Neuronal stem cell (in vitro differentiated cells): ENCODE data around the gene FEM1B.
A peak's percentile ranks its signal among the peaks of the same experiment; 100 is the strongest.

Experiments
- DNase-seq: peaks from one replicate; pipeline ENCODE4 v3.0.0-alpha.2; 2013; ENCODE audit warnings: low spot score
- H2AFZ ChIP-seq: one replicate; pipeline ENCODE4 v1.6.1; 2013; ENCODE audit warnings: mild to moderate bottlenecking, low read length, inconsistent platforms
- H2AK5ac ChIP-seq: 2 replicates; pipeline ENCODE4 v1.6.1; 2013; ENCODE audit warnings: low read depth, mild to moderate bottlenecking, inconsistent platforms, low read length, moderate library complexity, mixed read lengths
- H2BK120ac ChIP-seq: 2 replicates; pipeline ENCODE4 v1.6.1; 2013; ENCODE audit warnings: low read depth, mild to moderate bottlenecking, inconsistent platforms, low read length, moderate library complexity, mixed read lengths
- H2BK12ac ChIP-seq: one replicate; pipeline ENCODE4 v1.6.1; 2013; ENCODE audit warnings: low read length, inconsistent platforms
- H2BK15ac ChIP-seq: 2 replicates; pipeline ENCODE4 v1.6.1; 2013; ENCODE audit warnings: mild to moderate bottlenecking, low read length, inconsistent platforms, mixed read lengths
- H2BK5ac ChIP-seq: one replicate; pipeline ENCODE4 v1.6.1; 2013; ENCODE audit warnings: inconsistent platforms, mild to moderate bottlenecking, low read length, moderate library complexity
- H3K14ac ChIP-seq: one replicate; pipeline ENCODE4 v1.6.1; 2013; ENCODE audit warnings: low read length, inconsistent platforms
- H3K18ac ChIP-seq: 2 replicates; pipeline ENCODE4 v1.6.1; 2013; ENCODE audit warnings: low read length, inconsistent platforms
- H3K23ac ChIP-seq: 2 replicates; pipeline ENCODE4 v1.6.1; 2013; ENCODE audit warnings: low read depth, mild to moderate bottlenecking, mixed read lengths, low read length, inconsistent platforms; ENCODE audit not compliant: poor library complexity
- H3K27ac ChIP-seq: replicated peaks from 3 replicates; pipeline ENCODE4 v1.5.1; 2013; ENCODE audit warnings: low read length, inconsistent platforms
- H3K27me3 ChIP-seq, 3 experiments: 2 replicates each; pipeline ENCODE4 v1.6.1; 2013; ENCODE audit warnings: low read length in 3 of 3, mild to moderate bottlenecking in 2 of 3, inconsistent platforms in 1 of 3, low read depth in 1 of 3, mixed read lengths in 1 of 3, moderate library complexity in 1 of 3; ENCODE audit not compliant: control insufficient read depth in 3 of 3, insufficient read depth in 3 of 3
- H3K36me3 ChIP-seq, 2 donors: replicated peaks in 1 of 2; 2 replicates each; pipeline ENCODE4 v1.6.1; 2013; ENCODE audit warnings: low read length in 2 of 2; ENCODE audit not compliant: control insufficient read depth in 2 of 2, insufficient read depth in 2 of 2
- H3K4ac ChIP-seq: 2 replicates; pipeline ENCODE4 v1.6.1; 2013; ENCODE audit warnings: inconsistent platforms, mild to moderate bottlenecking, low read length, moderate library complexity
- H3K4me1 ChIP-seq, 2 donors: 1 replicate in 1 of 2; 2 replicates in 1 of 2; pipeline ENCODE4 v1.6.1; 2013; ENCODE audit warnings: low read length in 2 of 2, low read depth in 1 of 2; ENCODE audit not compliant: control insufficient read depth in 2 of 2, insufficient read depth in 1 of 2
- H3K4me2 ChIP-seq: one replicate; pipeline ENCODE4 v1.6.1; 2013; ENCODE audit warnings: mild to moderate bottlenecking, low read length, inconsistent platforms; ENCODE audit not compliant: insufficient read depth, poor library complexity, severe bottlenecking
- H3K4me3 ChIP-seq, 2 donors: 2 replicates each; pipeline ENCODE4 v1.5.1; 2013; ENCODE audit warnings: low read length in 2 of 2, mild to moderate bottlenecking in 2 of 2, inconsistent platforms in 1 of 2, moderate library complexity in 1 of 2
- H3K79me1 ChIP-seq: one replicate; pipeline ENCODE4 v1.6.1; 2013; ENCODE audit warnings: low read depth, mild to moderate bottlenecking, inconsistent platforms, low read length, moderate library complexity
- H3K9ac ChIP-seq: one replicate; pipeline ENCODE4 v1.6.1; 2013; ENCODE audit warnings: mild to moderate bottlenecking, low read depth, low read length, inconsistent platforms; ENCODE audit not compliant: poor library complexity
- H3K9me3 ChIP-seq, 2 donors: replicated peaks in 1 of 2; 2 replicates each; pipeline versions ENCODE3 to v1.6.1; 2013; ENCODE audit warnings: low read length in 2 of 2, mild to moderate bottlenecking in 2 of 2, inconsistent platforms in 1 of 2, low read depth in 1 of 2, mixed read lengths in 1 of 2, moderate library complexity in 1 of 2; ENCODE audit not compliant: control insufficient read depth in 2 of 2, insufficient read depth in 1 of 2
- H4K8ac ChIP-seq: one replicate; pipeline ENCODE4 v1.6.1; 2013; ENCODE audit warnings: low read depth, mild to moderate bottlenecking, inconsistent platforms, low read length, moderate library complexity
- H4K91ac ChIP-seq: one replicate; pipeline ENCODE4 v1.6.1; 2013; ENCODE audit warnings: low read length, low read depth, mild to moderate bottlenecking, inconsistent platforms; ENCODE audit not compliant: poor library complexity
- WGBS, 2 donors: extraction: QIAGEN DNeasy Blood & Tissue Kit; methylation state at CpG; one replicate each; pipeline ENCODE4 v1.1.7; 2013; ENCODE audit warnings: missing lambda C conversion rate in 2 of 2, mixed read lengths in 1 of 2; ENCODE audit not compliant: insufficient read length in 2 of 2, insufficient replicate concordance in 1 of 2; ENCODE audit errors: extremely low coverage in 2 of 2; 5-methylcytosine and 5-hydroxymethylcytosine counted together

Gene FEM1B

GRCh38 chr15:68328443-68328842, 50.9 kb downstream of the FEM1B start:
- no peak for DNase-seq
- no peak overlapping the region for H4K91ac ChIP-seq
- H3K4me1 ChIP-seq: peaks cover 8 to 27% of the 10 kb centered on the region in 2 donors
- H3K4me2 ChIP-seq: no peak overlapping the region
- H2BK12ac ChIP-seq: no peak overlapping the region
- no peaks in the 10 kb centered on the region for H3K9me3 ChIP-seq
- no peak overlapping the region for H4K8ac ChIP-seq
- H3K23ac ChIP-seq: no peak overlapping the region
- H3K4ac ChIP-seq: no peak overlapping the region
- H3K27me3 ChIP-seq: peaks cover 0 to 34% (median 2%) of the 10 kb centered on the region in 3 experiments
- peak overlapping the region; percentile 14 for H2AK5ac ChIP-seq
- H2BK5ac ChIP-seq: no peak overlapping the region
- no CpG with 5 or more reads among the region's 8 CpGs for WGBS, 2 donors
- H3K4me3 ChIP-seq: no peak overlapping the region
- H2BK15ac ChIP-seq: no peak overlapping the region
- no peak overlapping the region for H3K14ac ChIP-seq
- peak overlapping the region; percentile 12 for H3K18ac ChIP-seq
- H3K36me3 ChIP-seq: no peaks in the 10 kb centered on the region
- H2AFZ ChIP-seq: no peak overlapping the region
- H3K79me1 ChIP-seq: no peaks in the 10 kb centered on the region
- H3K27ac ChIP-seq: no peak overlapping the region
- no peak overlapping the region for H2BK120ac ChIP-seq
- no peak overlapping the region for H3K9ac ChIP-seq

GRCh38 chr15:68328964-68329363, 51.4 kb downstream of the FEM1B start:
- Histone ChIP-seq H3K4ac (no peak overlapping the region), H2AFZ (no peak overlapping the region), H3K27ac (no peak overlapping the region), H3K79me1 (no peaks in the 10 kb centered on the region), H3K4me3 (no peak overlapping the region), H2BK12ac (no peak overlapping the region), H3K23ac (no peak overlapping the region), H3K18ac (no peak overlapping the region), H4K91ac (no peak overlapping the region), H3K4me1 (peaks cover 8 to 23% of the 10 kb centered on the region in 2 donors), H3K4me2 (no peak overlapping the region), H2AK5ac (no peak overlapping the region), H2BK5ac (no peak overlapping the region), H3K36me3 (no peaks in the 10 kb centered on the region), H3K27me3 (peaks cover 0 to 30% (median 2%) of the 10 kb centered on the region in 3 experiments), H2BK120ac (no peak overlapping the region), H4K8ac (no peak overlapping the region), H3K9ac (no peak overlapping the region), H3K9me3 (no peaks in the 10 kb centered on the region), H3K14ac (no peak overlapping the region), H2BK15ac (no peak overlapping the region)
- WGBS, 2 donors: no CpG with 5 or more reads among the region's 3 CpGs
- DNase-seq: no peak

GRCh38 chr15:68330416-68330815, 52.9 kb downstream of the FEM1B start:
- peaks cover 8 to 15% of the 10 kb centered on the region in 2 donors for H3K4me1 ChIP-seq
- no peak overlapping the region for H3K4me3 ChIP-seq
- H2BK12ac ChIP-seq: no peak overlapping the region
- no peak overlapping the region for H3K4ac ChIP-seq
- no peak overlapping the region for H3K9ac ChIP-seq
- peaks cover 0 to 23% (median 2%) of the 10 kb centered on the region in 3 experiments for H3K27me3 ChIP-seq
- whole genome bisulfite sequencing, 2 donors: no CpG with 5 or more reads among the region's 6 CpGs
- no peak overlapping the region for H2BK120ac ChIP-seq
- no peak overlapping the region for H2AK5ac ChIP-seq
- no peaks in the 10 kb centered on the region for H3K79me1 ChIP-seq
- H3K18ac ChIP-seq: no peak overlapping the region
- H4K8ac ChIP-seq: no peak overlapping the region
- no peak for DNase-seq
- H4K91ac ChIP-seq: no peak overlapping the region
- H3K36me3 ChIP-seq: no peaks in the 10 kb centered on the region
- H3K14ac ChIP-seq: no peak overlapping the region
- H3K4me2 ChIP-seq: no peak overlapping the region
- H3K9me3 ChIP-seq: no peaks in the 10 kb centered on the region
- H2BK15ac ChIP-seq: no peak overlapping the region
- no peak overlapping the region for H3K23ac ChIP-seq
- no peak overlapping the region for H2BK5ac ChIP-seq
- peak overlapping the region; percentile 84 for H2AFZ ChIP-seq
- no peak overlapping the region for H3K27ac ChIP-seq

- no peak overlapping the region for H4K91ac ChIP-seq
- peak overlapping the region; percentile 81 for H3K18ac ChIP-seq
- no peak overlapping the region for H3K14ac ChIP-seq
- no peaks in the 10 kb centered on the region for H3K79me1 ChIP-seq
- DNase-seq: no peak
- no peaks in the 10 kb centered on the region for H3K9me3 ChIP-seq
- no peak overlapping the region for H2BK120ac ChIP-seq
- no peak overlapping the region for H2BK15ac ChIP-seq
- H2AK5ac ChIP-seq: no peak overlapping the region
- no peak overlapping the region for H3K4me3 ChIP-seq
- H3K9ac ChIP-seq: no peak overlapping the region
- H3K4ac ChIP-seq: no peak overlapping the region
- no peak overlapping the region for H4K8ac ChIP-seq
- H3K27ac ChIP-seq: no peak overlapping the region
- H3K27me3 ChIP-seq: peaks cover 0 to 25% (median 2%) of the 10 kb centered on the region in 3 experiments
- H3K23ac ChIP-seq: no peak overlapping the region
- H3K4me2 ChIP-seq: peak overlapping the region; percentile 28
- H2AFZ ChIP-seq: peak overlapping the region; percentile 84
- no peak overlapping the region for H2BK12ac ChIP-seq
- H3K36me3 ChIP-seq: no peaks in the 10 kb centered on the region
- WGBS, 2 donors: no CpG with 5 or more reads among the region's 10 CpGs
- H2BK5ac ChIP-seq: no peak overlapping the region
- peaks cover 8 to 15% of the 10 kb centered on the region in 2 donors for H3K4me1 ChIP-seq
These were observed 53.4 kb downstream of the FEM1B start for GRCh38 chr15:68330901-68331300.
